Chondrocyte (in vitro differentiated cells): ENCODE results near the gene OR10G8. TPM values are rescaled to one million over a fixed set of nuclear protein-coding genes. Genes with fewer than 3 reads are reported as not detected.

Source experiments
- DNase-seq: peaks from one replicate; pipeline ENCODE4 v3.0.0; 2021; ENCODE audit warnings: mixed read lengths, low spot score
- H3K27ac Mint-ChIP-seq: one replicate; pipeline ENCODE4 v1.8.0; 2021; ENCODE audit warnings: mild to moderate bottlenecking, moderate library complexity, mixed read lengths; ENCODE audit not compliant: unreplicated experiment
- H3K27me3 Mint-ChIP-seq: 2 replicates; pipeline ENCODE4 v1.8.0; 2021; ENCODE audit warnings: low read depth, mixed read lengths
- H3K36me3 Mint-ChIP-seq: 2 replicates; pipeline ENCODE4 v1.8.0; 2021; ENCODE audit warnings: low read depth, mixed read lengths
- H3K4me1 Mint-ChIP-seq: 2 replicates; pipeline ENCODE4 v1.8.0; 2021; ENCODE audit warnings: low read depth, mild to moderate bottlenecking, mixed read lengths
- H3K4me3 Mint-ChIP-seq: one replicate; pipeline ENCODE4 v1.8.0; 2021; ENCODE audit warnings: mild to moderate bottlenecking, moderate library complexity, mixed read lengths; ENCODE audit not compliant: unreplicated experiment
- H3K9me3 Mint-ChIP-seq: 2 replicates; pipeline ENCODE4 v1.8.0; 2021; ENCODE audit warnings: low read depth, mixed read lengths
- CTCF ChIP-seq: fragments of 200-600 bp; sonication (generic); IDR thresholded peaks from 2 replicates; pipeline ENCODE4 v1.5.0; 2021; ENCODE audit warnings: antibody characterized with exemption, mild to moderate bottlenecking, moderate library complexity
- total RNA-seq: library from RNA; stranded (reverse); gene quantifications from 3 replicates; pipeline ENCODE4 v1.2.1, GENCODE V29; 2021

Gene OR10G8
- total RNA-seq, 1 donor from 2014 or later, result not detected

GRCh38 chr11:124052966-124053365 lies 26.4 kb downstream of the OR10G8 start:
- Mint-ChIP-seq H3K9me3 (no peaks in the 10 kb centered on the region), H3K4me3 (no peak overlapping the region), H3K27ac (no peak overlapping the region), H3K36me3 (no peaks in the 10 kb centered on the region), H3K4me1 (no peaks in the 10 kb centered on the region), H3K27me3 (peaks cover 18% of the 10 kb centered on the region)
- no peak for DNase-seq
- no peak for TF ChIP-seq CTCF

GRCh38 chr11:124068601-124069110 lies 42.1 kb downstream of the OR10G8 start:
- H3K27ac Mint-ChIP-seq, result no peak overlapping the region
- TF ChIP-seq CTCF, result no peak
- peaks cover 9% of the 10 kb centered on the region for H3K4me1 Mint-ChIP-seq
- H3K36me3 Mint-ChIP-seq, result no peaks in the 10 kb centered on the region
- DNase-seq, result no peak
- H3K27me3 Mint-ChIP-seq, result peaks cover 56% of the 10 kb centered on the region
- no peaks in the 10 kb centered on the region for H3K9me3 Mint-ChIP-seq
- H3K4me3 Mint-ChIP-seq, result no peak overlapping the region

GRCh38 chr11:124069429-124070401 lies 43.1 kb downstream of the OR10G8 start:
- peak overlapping the region; percentile 25 for H3K4me3 Mint-ChIP-seq
- peaks cover 55% of the 10 kb centered on the region for H3K27me3 Mint-ChIP-seq
- peak; percentile 71 for TF ChIP-seq CTCF
- H3K9me3 Mint-ChIP-seq, result no peaks in the 10 kb centered on the region
- no peak for DNase-seq
- H3K36me3 Mint-ChIP-seq, result no peaks in the 10 kb centered on the region
- H3K4me1 Mint-ChIP-seq, result peaks cover 9% of the 10 kb centered on the region
- H3K27ac Mint-ChIP-seq, result no peak overlapping the region

GRCh38 chr11:124070915-124071622 lies 44.5 kb downstream of the OR10G8 start:
- TF ChIP-seq CTCF, result peak; percentile 89
- no peak for DNase-seq
- no peaks in the 10 kb centered on the region for H3K9me3 Mint-ChIP-seq
- H3K36me3 Mint-ChIP-seq, result no peaks in the 10 kb centered on the region
- peaks cover 51% of the 10 kb centered on the region for H3K27me3 Mint-ChIP-seq
- H3K27ac Mint-ChIP-seq, result no peak overlapping the region
- peaks cover 9% of the 10 kb centered on the region for H3K4me1 Mint-ChIP-seq
- H3K4me3 Mint-ChIP-seq, result no peak overlapping the region

- H3K9me3 Mint-ChIP-seq, result no peaks in the 10 kb centered on the region
- TF ChIP-seq CTCF, result peak; percentile 58
- H3K4me1 Mint-ChIP-seq, result peaks cover 9% of the 10 kb centered on the region
- peaks cover 46% of the 10 kb centered on the region for H3K27me3 Mint-ChIP-seq
- H3K36me3 Mint-ChIP-seq, result no peaks in the 10 kb centered on the region
- DNase-seq, result no peak
- no peak overlapping the region for H3K27ac Mint-ChIP-seq
- H3K4me3 Mint-ChIP-seq, result no peak overlapping the region
These were observed 45.0 kb downstream of the OR10G8 start for GRCh38 chr11:124071623-124071948.
